HL-60 (cell line): ENCODE measurements around the gene SLFN12L.

Experiments used
- CTCF ChIP-seq: IDR thresholded peaks from one replicate; pipeline ENCODE4 v1.5.1; 2011; ENCODE audit warnings: low read length, control low read depth, inconsistent platforms; ENCODE audit not compliant: insufficient read depth
- POLR2AphosphoS5 ChIP-seq: IDR thresholded peaks from 2 replicates; pipeline ENCODE4 v1.6.1; 2012; ENCODE audit warnings: low read depth

GRCh38 chr17:35491417-35491816 lies 46.1 kb downstream of the SLFN12L start:
- TF ChIP-seq CTCF (no peak), POLR2AphosphoS5 (no peak)
